CD4-positive, alpha-beta T cell treated with Interleukin-15 for 1 hour (primary cell): Measurements from ENCODE around the gene RETSAT.
"Not testable (repeated sequence)": the region's sequence is repeated elsewhere in the genome, so short reads cannot be mapped to it uniquely, and the experiment has no call there.

ENCODE experiments used
- DNase-seq: peaks from one replicate; pipeline ENCODE4 v3.0.0-alpha.2; 2020

RETSAT gene

DNA sequence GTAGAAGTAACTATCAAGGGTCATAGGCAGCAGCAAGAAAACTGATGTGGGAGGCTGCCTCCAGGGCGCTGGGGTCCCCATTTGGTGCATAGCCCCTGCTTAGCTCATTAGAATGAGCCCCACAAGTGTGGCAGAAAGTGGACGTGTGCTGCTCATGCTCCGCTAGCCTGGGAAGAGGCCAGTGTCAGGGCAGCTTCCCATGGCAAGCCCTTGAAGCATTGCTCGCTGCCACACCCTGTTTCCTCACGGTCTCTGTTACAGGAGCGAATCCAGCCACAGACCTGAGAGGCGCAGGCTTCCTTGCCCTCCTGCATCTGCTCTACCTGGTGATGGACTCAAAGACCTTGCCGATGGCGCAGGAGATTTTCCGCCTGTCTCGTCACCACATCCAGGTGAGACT lies 22.8 kb upstream of the RETSAT start:
- no peak for DNase-seq

DNA sequence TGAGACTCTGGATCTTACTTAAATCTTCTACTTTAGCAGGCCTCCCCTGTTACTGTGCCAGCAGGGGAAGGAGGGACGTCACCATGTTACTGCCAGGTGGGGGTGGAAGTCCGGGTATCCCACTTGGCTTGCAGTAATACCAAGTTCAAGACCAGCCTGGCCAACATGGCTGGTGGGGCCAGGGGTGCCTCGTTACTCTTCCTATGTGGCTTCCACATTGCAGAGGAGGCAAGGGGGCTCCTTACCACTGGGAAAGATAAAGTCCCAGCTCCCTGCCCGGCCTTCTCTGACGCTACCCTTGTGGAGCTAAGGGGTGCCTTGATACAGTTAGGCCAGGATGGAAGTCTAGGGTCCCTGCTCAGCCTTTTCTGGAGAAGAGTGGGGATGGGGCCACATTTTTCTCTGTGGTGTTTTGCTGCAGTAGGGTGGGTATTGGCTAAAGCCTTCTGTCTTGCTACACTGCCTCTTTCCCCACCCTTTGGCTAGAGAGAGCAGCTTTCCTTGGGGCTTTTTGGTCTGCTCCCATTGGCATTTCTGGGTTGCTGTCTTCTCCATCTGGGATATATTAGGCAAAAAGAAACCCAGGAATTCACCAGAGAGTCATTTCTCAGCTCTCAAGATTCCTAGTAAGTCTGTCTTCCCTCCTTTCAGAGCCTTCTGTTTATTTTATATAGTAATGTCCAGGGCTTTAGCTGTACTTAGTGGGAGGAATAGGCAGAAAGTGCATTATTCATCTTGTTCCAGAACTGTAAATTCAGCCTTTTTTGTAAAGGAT lies 22.1 kb upstream of the RETSAT start:
- no peak for DNase-seq

DNA sequence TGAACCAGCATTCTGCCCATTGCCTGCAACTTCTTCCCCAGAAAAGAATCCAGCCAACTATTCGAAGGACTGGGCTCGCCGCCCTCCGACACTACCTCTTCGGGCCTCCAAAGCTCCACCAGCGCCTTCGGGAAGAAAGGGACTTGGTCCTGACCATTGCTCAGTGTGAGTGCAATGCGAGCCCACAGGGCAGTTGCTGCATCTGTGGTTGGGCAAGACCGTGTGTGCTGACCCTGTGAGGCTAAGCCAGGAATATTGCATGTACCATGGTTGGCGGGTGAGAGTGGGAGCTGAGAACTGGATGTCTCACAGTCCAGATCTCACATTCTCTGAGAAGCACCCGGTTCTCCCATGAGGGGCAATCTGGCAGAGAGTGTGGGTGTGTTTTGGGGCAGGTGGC lies 16.7 kb upstream of the RETSAT start:
- no peak for DNase-seq

GRCh38 chr2:85369500-85369899 lies 15.2 kb upstream of the RETSAT start:
- DNase-seq: no peak

- no peak for DNase-seq
These were observed 14.6 kb upstream of the RETSAT start for GRCh38 chr2:85368921-85369320.

DNA sequence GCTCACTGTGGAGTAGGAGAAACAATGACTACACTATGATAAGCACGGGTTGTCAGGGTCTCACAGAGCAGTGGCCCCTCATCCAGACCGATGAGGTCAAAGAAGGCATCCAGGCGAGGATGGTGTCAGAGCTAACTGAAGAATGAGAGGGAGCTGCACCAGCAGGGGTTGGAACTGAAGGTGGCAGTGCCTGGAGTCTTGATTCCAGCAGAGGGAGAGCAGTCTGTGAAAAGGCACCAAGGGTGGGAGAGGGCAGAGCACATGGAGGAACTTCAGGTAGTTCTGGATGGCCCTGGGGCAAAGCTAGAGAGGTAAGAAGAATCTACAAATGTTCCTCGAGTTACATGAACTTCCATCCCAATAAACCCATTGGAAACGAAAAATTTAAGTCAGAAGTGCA lies 12.9 kb upstream of the RETSAT start:
- DNase-seq: no peak

- DNase-seq: not testable (repeated sequence)
These were observed 8.5 kb upstream of the RETSAT start for GRCh38 chr2:85362653-85363387.

DNA sequence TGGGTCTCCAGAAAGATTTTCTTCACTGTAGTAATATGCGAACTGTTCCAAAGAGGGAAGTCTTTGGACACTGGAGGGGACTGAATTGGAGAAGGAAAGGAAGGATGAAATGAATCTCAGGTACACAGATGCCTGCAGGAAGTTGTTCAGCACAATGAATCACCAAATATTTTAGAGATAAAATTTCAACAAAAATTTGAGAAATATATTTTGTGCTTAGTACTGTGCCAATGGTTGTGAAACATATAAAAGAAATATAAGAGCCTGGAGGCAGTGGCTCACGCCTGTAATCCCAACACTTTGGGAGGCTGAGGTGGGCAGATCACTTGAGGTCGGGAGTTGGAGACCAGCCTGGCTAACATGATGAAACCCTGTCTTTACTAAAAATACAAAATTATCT lies 3.4 kb upstream of the RETSAT start:
- no peak for DNase-seq

- DNase-seq: no peak
These were observed 1.9 kb upstream of the RETSAT start for GRCh38 chr2:85356186-85356585.

- DNase-seq: no peak
These were observed 1.2 kb upstream of the RETSAT start for GRCh38 chr2:85355521-85355920.

GRCh38 chr2:85355073-85355410 lies 714 bp upstream of the RETSAT start:
- DNase-seq: no peak

GRCh38 chr2:85353876-85354285 lies 447 bp downstream of the RETSAT start:
- DNase-seq: no peak

DNA sequence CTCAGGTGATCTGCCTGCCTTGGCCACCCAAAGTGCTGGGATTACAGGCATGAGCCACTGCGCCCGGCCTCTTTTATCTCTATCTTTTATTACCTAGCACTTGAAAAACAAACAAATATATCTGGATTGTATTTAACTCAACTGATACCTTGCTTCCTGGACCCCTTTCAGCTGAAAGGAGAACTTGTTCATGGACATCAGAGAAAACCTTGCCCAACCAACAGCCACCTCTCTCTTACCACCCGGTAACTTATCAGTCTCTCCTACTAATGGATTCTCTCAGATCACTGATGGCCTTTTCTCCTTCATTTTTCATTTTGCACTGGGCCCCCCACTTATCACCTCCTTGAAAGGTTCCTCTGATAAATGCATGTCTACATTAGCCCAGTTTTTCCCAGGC lies 6.7 kb downstream of the RETSAT start:
- DNase-seq: no peak

GRCh38 chr2:85344356-85344954 lies 9.9 kb downstream of the RETSAT start:
- no peak for DNase-seq

DNA sequence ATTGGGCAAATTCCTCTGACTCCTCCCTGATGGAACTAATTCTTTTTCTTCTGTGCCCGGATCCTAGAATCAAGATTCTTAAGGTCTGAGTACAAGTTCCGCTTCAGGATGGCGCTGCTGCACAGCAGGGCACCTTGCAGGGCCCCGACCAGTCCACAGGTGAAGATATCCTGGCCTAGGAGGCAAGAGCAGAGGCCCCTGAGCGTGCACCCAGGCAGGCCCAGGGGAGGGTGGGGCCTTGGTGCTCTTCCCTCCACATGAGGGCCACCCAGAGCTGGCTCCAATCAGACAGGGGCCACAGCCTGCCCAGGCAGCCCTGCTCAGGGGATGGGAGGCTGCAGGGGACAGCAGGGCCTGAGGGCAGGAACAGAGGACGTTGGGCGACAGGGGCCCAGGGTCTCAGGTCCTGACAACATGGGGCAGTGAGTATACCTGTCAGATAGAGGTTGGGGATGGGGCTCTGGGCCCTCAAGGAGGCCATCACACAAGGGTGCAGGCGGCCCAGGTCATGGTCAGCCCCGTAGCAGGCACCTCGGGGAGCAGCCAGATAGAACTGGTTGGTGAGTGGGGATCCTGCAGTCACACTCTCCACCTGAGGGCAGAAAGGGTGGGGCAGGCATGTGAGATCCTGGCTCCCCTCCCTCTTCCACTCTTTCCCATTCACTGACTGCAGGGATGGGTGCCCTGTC lies 11.0 kb downstream of the RETSAT start:
- not testable (repeated sequence) for DNase-seq

GRCh38 chr2:85342156-85342555 lies 12.2 kb downstream of the RETSAT start:
- DNase-seq: no peak

- no peak for DNase-seq
These were observed 12.9 kb downstream of the RETSAT start for GRCh38 chr2:85341269-85342029.

GRCh38 chr2:85340034-85340892 lies 14.1 kb downstream of the RETSAT start:
- DNase-seq: no peak

DNA sequence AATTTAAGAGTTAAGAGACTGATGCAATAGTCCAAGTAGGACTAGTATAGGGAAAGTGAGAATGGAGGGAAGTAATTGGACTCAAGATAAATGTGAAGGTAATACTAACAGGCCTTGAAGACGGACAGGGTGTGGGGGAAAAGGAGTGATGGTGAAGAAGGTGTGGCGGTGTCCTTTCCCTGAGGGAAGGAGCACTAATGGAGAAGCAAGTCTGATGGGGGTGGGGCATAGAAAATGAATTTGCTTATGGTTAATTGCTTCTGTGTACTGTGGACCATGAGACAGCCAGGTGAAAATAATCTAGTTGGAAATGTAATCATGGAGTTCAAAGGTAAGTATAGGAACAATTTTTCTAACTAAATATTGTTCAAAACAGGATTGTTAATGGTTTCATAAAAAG lies 19.4 kb downstream of the RETSAT start:
- DNase-seq: no peak

GRCh38 chr2:85333877-85334276 lies 20.5 kb downstream of the RETSAT start:
- not testable (repeated sequence) for DNase-seq

DNA sequence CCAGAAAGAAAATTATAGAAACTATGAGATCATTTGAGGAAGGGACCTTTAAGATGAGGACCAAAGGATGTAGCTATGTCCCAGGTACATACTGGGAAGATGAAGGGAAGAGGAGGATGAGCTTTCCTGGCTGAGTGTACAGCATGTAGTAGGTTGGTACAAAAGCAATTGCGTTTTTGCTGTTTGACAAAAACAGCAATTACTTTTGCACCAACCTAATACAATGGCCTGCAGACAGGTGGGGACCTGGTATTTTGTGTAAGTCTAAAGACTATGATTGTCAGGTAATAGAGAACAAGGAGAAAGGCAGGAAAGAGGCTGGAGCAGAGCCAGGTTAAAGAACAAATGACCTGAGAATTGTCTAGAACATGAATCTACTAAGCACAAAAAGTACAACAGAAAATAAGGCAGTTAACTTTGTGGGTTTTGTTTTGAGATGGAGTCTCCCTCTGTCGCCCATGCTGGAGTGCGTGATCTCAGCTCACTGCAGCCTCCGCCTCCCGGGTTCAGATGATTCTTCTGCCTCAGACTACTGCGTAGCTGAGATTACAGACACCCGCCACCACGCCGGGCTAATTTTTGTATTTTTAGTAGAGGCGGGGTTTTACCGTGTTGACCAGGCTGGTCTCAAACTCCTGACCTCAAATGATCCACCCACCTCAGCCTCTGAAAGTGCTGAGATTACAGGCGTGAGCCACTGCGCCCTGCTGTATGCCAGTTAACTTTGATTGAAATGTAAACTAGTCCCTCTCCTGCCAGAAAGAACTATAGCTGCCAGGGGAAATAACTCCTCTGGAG lies 23.3 kb downstream of the RETSAT start:
- DNase-seq: no peak
